NCI-H510A (cell line): Measurements from ENCODE around the gene ATP2B2.

Experiments
- DNase-seq: peaks from one replicate; lab custom pipeline; 2025; lab: John Stamatoyannopoulos, UW

The ATP2B2 gene

GRCh38 chr3:10274601-10275000, 230.8 kb downstream of the ATP2B2 start:
- DNase-seq, result no peak
